ENCODE data around the gene MARCHF10.

Gene MARCHF10

GRCh38 chr17:62780951-62781350, 27.2 kb downstream of the MARCHF10 start:
- DNase-seq (ENCODE audit: low spot score): no peak
- in situ Hi-C loops (cut with MboI; ENCODE audit: low sequenced_read_pairs, unreplicated experiment): no loop called here
- no peak for TF ChIP-seq CTCF (IDR thresholded peaks at IDR 0.05; ENCODE audit: borderline replicate concordance, control extremely low read depth, extremely low read depth, insufficient read depth, missing control alignments)

- in situ Hi-C loops (cut with MboI; ENCODE audit: low sequenced_read_pairs, unreplicated experiment): no loop called here
- DNase-seq (ENCODE audit: low spot score): no peak
- no peak for TF ChIP-seq CTCF (IDR thresholded peaks at IDR 0.05; ENCODE audit: borderline replicate concordance, control extremely low read depth, extremely low read depth, insufficient read depth, missing control alignments)
These were observed 27.8 kb downstream of the MARCHF10 start for GRCh38 chr17:62780269-62780668.

GRCh38 chr17:62778990-62779681, 29.0 kb downstream of the MARCHF10 start:
- no peak for DNase-seq (ENCODE audit: low spot score)
- no peak for TF ChIP-seq CTCF (IDR thresholded peaks at IDR 0.05; ENCODE audit: borderline replicate concordance, control extremely low read depth, extremely low read depth, insufficient read depth, missing control alignments)
- in situ Hi-C loops (cut with MboI; ENCODE audit: low sequenced_read_pairs, unreplicated experiment): no loop called here

- in situ Hi-C loops (cut with MboI; ENCODE audit: low sequenced_read_pairs, unreplicated experiment): no loop called here
- TF ChIP-seq CTCF (IDR thresholded peaks at IDR 0.05; ENCODE audit: borderline replicate concordance, control extremely low read depth, extremely low read depth, insufficient read depth, missing control alignments): no peak
- no peak for DNase-seq (ENCODE audit: low spot score)
These were observed 32.2 kb downstream of the MARCHF10 start for GRCh38 chr17:62775876-62776275.

- no peak for TF ChIP-seq CTCF (IDR thresholded peaks at IDR 0.05; ENCODE audit: borderline replicate concordance, control extremely low read depth, extremely low read depth, insufficient read depth, missing control alignments)
- no peak for DNase-seq (ENCODE audit: low spot score)
- in situ Hi-C loops (cut with MboI; ENCODE audit: low sequenced_read_pairs, unreplicated experiment): no loop called here
These were observed 33.8 kb downstream of the MARCHF10 start for GRCh38 chr17:62774338-62774737.

GRCh38 chr17:62767997-62768396, 40.1 kb downstream of the MARCHF10 start:
- in situ Hi-C loops (cut with MboI; ENCODE audit: low sequenced_read_pairs, unreplicated experiment): no loop called here
- no peak for TF ChIP-seq CTCF (IDR thresholded peaks at IDR 0.05; ENCODE audit: borderline replicate concordance, control extremely low read depth, extremely low read depth, insufficient read depth, missing control alignments)
- no peak for DNase-seq (ENCODE audit: low spot score)

All from GM13976 (cell line).